Lower leg skin (tissue), 3 donors: ENCODE results near the gene TDRKH.

Experiments used
- POLR2A ChIP-seq, 2 donors: fragments of 450-650 bp; IDR thresholded peaks; one replicate each; pipeline ENCODE4 v1.6.1; 2016 to 2017; ENCODE audit warnings: antibody characterized with exemption in 2 of 2, mild to moderate bottlenecking in 1 of 2, moderate library complexity in 1 of 2
- TF ChIP-seq, protein P1 (sequence below), 3 donors: fragments of 450-650 bp; IDR thresholded peaks; one replicate each; pipeline ENCODE4 v1.5.1; 2016; ENCODE audit warnings: antibody characterized with exemption in 3 of 3, mild to moderate bottlenecking in 3 of 3, moderate library complexity in 2 of 3

DNA sequence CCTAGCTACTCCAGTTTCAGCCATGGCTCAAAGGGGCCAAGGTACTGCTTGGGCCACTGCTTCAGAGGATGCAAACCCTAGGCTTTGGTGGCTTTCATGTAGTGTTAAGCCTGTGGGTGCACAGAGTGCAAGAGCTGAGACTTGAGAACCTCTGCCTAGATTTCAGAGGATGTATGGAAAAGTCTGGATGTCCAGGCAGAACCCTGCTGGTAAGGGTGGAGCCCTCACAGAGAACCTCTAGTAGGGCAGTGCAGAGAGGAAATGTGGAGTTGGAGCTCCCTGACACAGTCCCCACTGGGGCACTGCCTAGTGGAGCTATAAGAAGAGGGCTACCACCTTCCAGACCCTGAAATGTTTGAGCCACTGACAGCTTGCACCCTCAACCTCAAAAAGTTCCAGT, 52.8 kb downstream of the TDRKH start:
- TF ChIP-seq, protein P1, sequence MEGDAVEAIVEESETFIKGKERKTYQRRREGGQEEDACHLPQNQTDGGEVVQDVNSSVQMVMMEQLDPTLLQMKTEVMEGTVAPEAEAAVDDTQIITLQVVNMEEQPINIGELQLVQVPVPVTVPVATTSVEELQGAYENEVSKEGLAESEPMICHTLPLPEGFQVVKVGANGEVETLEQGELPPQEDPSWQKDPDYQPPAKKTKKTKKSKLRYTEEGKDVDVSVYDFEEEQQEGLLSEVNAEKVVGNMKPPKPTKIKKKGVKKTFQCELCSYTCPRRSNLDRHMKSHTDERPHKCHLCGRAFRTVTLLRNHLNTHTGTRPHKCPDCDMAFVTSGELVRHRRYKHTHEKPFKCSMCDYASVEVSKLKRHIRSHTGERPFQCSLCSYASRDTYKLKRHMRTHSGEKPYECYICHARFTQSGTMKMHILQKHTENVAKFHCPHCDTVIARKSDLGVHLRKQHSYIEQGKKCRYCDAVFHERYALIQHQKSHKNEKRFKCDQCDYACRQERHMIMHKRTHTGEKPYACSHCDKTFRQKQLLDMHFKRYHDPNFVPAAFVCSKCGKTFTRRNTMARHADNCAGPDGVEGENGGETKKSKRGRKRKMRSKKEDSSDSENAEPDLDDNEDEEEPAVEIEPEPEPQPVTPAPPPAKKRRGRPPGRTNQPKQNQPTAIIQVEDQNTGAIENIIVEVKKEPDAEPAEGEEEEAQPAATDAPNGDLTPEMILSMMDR (IDR thresholded peaks at IDR 0.05), result no peak
- no peak for TF ChIP-seq POLR2A (IDR thresholded peaks at IDR 0.05)
